ENCODE measurements around the gene YRDC. TPM values are rescaled to one million over a fixed set of nuclear protein-coding genes. Genes with fewer than 3 reads are reported as not detected.

Gene YRDC
- total and polyA plus RNA-seq, 2 donors (not counting 3 experiments of a cell fraction or from before 2014, with no cell fraction given), result 19.2 to 20.5 TPM

- no peak overlapping the region for H3K27ac ChIP-seq (ENCODE audit: insufficient read depth, low read depth, low read length)
- no peaks in the 10 kb centered on the region for H3K9me1 ChIP-seq (replicated peaks; ENCODE audit: control insufficient read depth, extremely low read depth, insufficient read depth, low read length)
- H4K20me1 ChIP-seq (replicated peaks; ENCODE audit: control insufficient read depth, extremely low read depth, insufficient read depth, low read length), result no peaks in the 10 kb centered on the region
- no peak for TF ChIP-seq POLR2A (IDR thresholded peaks at IDR 0.05; ENCODE audit: low read depth, low read length)
- no peak for TF ChIP-seq CTCF (IDR thresholded peaks at IDR 0.05; ENCODE audit: extremely low read depth in 1 of 2, insufficient read depth in 1 of 2, low read depth in 1 of 2, low read length in 2 of 2)
- TF ChIP-seq GATA2 (IDR thresholded peaks at IDR 0.05; ENCODE audit: insufficient read depth, insufficient read length, low read depth, low read length), result no peak
- TF ChIP-seq MYC (IDR thresholded peaks at IDR 0.05; ENCODE audit: low read depth, low read length), result no peak
- TF ChIP-seq POLR2AphosphoS5 (IDR thresholded peaks at IDR 0.05; ENCODE audit: insufficient read depth, low read depth, low read length), result no peak
- no peak for TF ChIP-seq EZH2 (IDR thresholded peaks at IDR 0.05; ENCODE audit: borderline replicate concordance, low read depth, low read length, severe bottlenecking)
- TF ChIP-seq FOS (IDR thresholded peaks at IDR 0.05; ENCODE audit: borderline replicate concordance, insufficient read depth, low read length), result no peak
- no peak for TF ChIP-seq JUN (IDR thresholded peaks at IDR 0.05; ENCODE audit: borderline replicate concordance, insufficient read depth, insufficient read length, low read depth)
- TF ChIP-seq, protein P1, sequence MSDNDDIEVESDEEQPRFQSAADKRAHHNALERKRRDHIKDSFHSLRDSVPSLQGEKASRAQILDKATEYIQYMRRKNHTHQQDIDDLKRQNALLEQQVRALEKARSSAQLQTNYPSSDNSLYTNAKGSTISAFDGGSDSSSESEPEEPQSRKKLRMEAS (IDR thresholded peaks at IDR 0.05; ENCODE audit: insufficient read depth, insufficient read length), result no peak
- FAIRE-seq (no peak), DNase-seq (ENCODE audit: low read depth, low spot score) (no peak)
- ChIA-PET CTCF (interaction anchor here (1.3 kb wide), 1 partner anchor 9 kb away, joined by 3 read pairs; no protein-coding TSS in a partner anchor), POLR2A (no interaction called here)
- dilution Hi-C loops (cut with MboI; ENCODE audit: extremely low pct_ligation_motif_present, low sequenced_read_pairs) (no loop called here), intact Hi-C loops (cut with micrococcal nuclease) (no loop called here)
- no peaks in the 10 kb centered on the region for H3K36me3 ChIP-seq (ENCODE audit: control insufficient read depth in 2 of 2, extremely low read depth in 1 of 2, insufficient read depth in 2 of 2, low read length in 2 of 2)
- H3K9ac ChIP-seq (replicated peaks; ENCODE audit: extremely low read depth, insufficient read depth, low read length), result no peak overlapping the region
- no peaks in the 10 kb centered on the region for H3K9me3 ChIP-seq (replicated peaks; ENCODE audit: control insufficient read depth, insufficient read depth, low read length)
- no peak overlapping the region for H2AFZ ChIP-seq (ENCODE audit: low read depth, low read length)
- no peak overlapping the region for H3K4me3 ChIP-seq (replicated peaks in 1 of 3; ENCODE audit: insufficient read depth in 1 of 3, low read depth in 1 of 3, low read length in 3 of 3)
- no peaks in the 10 kb centered on the region for H3K79me2 ChIP-seq (ENCODE audit: control insufficient read depth, insufficient read depth, low read length)
- H3K27me3 ChIP-seq (ENCODE audit: control insufficient read depth in 2 of 2, insufficient read depth in 2 of 2, low read length in 2 of 2), result peaks cover 25 to 42% of the 10 kb centered on the region in 2 experiments
- BruUV-seq (replicated peaks), result no TSS peak
- H3K4me1 ChIP-seq (ENCODE audit: control insufficient read depth, extremely low read depth, insufficient read depth, low read length), result no peaks in the 10 kb centered on the region
- H3K4me2 ChIP-seq (ENCODE audit: insufficient read depth, low read length), result no peak overlapping the region
Observed at GRCh38 chr1:37765916-37766664, 41.9 kb downstream of the YRDC start.

Measured in endothelial cell of umbilical vein (primary cell).